ENCODE data around the gene S100A11. TPM values are rescaled to one million over a fixed set of nuclear protein-coding genes. Genes with fewer than 3 reads are reported as not detected.

Gene S100A11
- total RNA-seq, 3 donors from 2014 or later = 220 to 325 (median 275) TPM

DNA sequence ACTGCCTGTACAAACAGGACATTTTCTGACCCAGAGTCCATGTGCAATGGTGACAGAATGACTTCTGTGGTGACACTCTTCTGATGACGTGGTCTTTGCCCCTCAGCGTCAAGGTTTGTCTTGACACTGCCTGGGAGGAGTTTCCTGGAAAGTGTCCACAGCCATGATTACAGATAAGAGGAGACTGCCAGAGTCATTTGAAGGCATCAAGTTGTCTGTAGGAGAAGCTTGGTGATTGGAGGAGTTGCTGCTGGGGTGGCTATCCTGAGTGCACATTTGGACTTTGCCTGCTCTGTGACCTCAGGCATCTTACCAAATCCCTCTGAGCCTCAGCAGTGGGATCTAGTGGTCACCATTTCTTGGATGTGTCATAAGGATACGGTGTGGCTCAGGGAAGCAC is 34.3 kb upstream of the S100A11 start:
- Histone ChIP-seq H3K4me1 (no peaks in the 10 kb centered on the region), H3K9me3 (no peaks in the 10 kb centered on the region), H3K36me3 (no peaks in the 10 kb centered on the region), H3K27ac (no peak overlapping the region), H3K27me3 (peaks cover 0 to 8% of the 10 kb centered on the region in 2 donors), H3K4me3 (no peak overlapping the region)
- TF ChIP-seq, protein P1, sequence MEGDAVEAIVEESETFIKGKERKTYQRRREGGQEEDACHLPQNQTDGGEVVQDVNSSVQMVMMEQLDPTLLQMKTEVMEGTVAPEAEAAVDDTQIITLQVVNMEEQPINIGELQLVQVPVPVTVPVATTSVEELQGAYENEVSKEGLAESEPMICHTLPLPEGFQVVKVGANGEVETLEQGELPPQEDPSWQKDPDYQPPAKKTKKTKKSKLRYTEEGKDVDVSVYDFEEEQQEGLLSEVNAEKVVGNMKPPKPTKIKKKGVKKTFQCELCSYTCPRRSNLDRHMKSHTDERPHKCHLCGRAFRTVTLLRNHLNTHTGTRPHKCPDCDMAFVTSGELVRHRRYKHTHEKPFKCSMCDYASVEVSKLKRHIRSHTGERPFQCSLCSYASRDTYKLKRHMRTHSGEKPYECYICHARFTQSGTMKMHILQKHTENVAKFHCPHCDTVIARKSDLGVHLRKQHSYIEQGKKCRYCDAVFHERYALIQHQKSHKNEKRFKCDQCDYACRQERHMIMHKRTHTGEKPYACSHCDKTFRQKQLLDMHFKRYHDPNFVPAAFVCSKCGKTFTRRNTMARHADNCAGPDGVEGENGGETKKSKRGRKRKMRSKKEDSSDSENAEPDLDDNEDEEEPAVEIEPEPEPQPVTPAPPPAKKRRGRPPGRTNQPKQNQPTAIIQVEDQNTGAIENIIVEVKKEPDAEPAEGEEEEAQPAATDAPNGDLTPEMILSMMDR (IDR thresholded peaks at IDR 0.05) = no peak
- no peak for TF ChIP-seq POLR2A (IDR thresholded peaks at IDR 0.05)
- TF ChIP-seq POLR2AphosphoS5 (IDR thresholded peaks at IDR 0.05) = no peak
- intact Hi-C loops (cut with DNase I; ENCODE audit: low total_unique reads) = no loop called here
- DNase-seq (ENCODE audit: low spot score in 2 of 2) = no peak

DNA sequence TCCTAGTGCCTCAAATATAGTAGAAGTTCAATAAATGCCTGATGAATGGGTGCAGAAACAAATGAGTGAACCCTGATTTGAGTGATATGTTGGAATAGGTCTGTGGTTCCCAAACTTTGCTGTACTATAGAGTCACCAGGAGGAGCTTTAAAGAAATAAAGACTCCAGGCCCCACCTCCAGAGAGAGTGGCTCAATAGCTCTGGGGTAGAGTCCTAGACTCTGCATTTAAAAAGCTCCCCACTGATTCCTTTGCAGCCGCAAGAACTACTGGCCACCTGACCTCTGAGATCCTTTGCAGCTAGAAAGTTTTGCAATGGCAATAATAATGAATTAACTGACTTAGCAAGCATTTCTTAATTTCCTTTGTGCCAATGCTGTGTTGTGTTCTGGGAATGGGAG is 31.1 kb upstream of the S100A11 start:
- no peaks in the 10 kb centered on the region for H3K9me3 ChIP-seq
- H3K36me3 ChIP-seq = no peaks in the 10 kb centered on the region
- intact Hi-C loops (cut with DNase I; ENCODE audit: low total_unique reads) = no loop called here
- no peak for DNase-seq (ENCODE audit: low spot score in 2 of 2)
- TF ChIP-seq POLR2AphosphoS5 (IDR thresholded peaks at IDR 0.05) = no peak
- TF ChIP-seq, protein P1 (IDR thresholded peaks at IDR 0.05) = no peak
- H3K27me3 ChIP-seq = peaks cover 0 to 7% of the 10 kb centered on the region in 2 donors
- H3K27ac ChIP-seq = no peak overlapping the region
- no peak overlapping the region for H3K4me3 ChIP-seq
- H3K4me1 ChIP-seq = no peaks in the 10 kb centered on the region

DNA sequence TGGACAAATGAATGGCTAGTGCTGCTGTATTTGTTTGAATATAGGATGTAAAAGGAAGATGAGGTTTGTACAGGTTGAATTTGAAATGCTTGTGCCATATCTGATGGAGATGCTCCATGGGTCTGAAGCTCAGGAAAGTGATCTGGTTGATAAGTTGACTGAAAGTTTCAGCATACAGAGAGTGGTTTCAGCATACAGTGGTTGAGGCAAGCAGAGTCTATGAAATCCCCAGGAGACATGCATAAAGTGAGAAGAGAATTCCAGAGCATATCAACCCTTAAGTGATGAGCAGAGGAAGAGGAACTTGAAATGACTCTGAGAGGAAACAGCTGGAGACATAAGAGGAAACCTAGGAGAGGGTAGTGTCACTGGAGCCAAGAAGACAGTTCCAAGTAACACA is 30.3 kb upstream of the S100A11 start:
- no peak overlapping the region for H3K4me3 ChIP-seq
- no peak overlapping the region for H3K27ac ChIP-seq
- peaks cover 0 to 7% of the 10 kb centered on the region in 2 donors for H3K27me3 ChIP-seq
- no peak for DNase-seq (ENCODE audit: low spot score in 2 of 2)
- no peaks in the 10 kb centered on the region for H3K36me3 ChIP-seq
- no peaks in the 10 kb centered on the region for H3K4me1 ChIP-seq
- TF ChIP-seq POLR2A (IDR thresholded peaks at IDR 0.05) = no peak
- no peak for TF ChIP-seq POLR2AphosphoS5 (IDR thresholded peaks at IDR 0.05)
- TF ChIP-seq, protein P1 (IDR thresholded peaks at IDR 0.05) = no peak
- H3K9me3 ChIP-seq = no peaks in the 10 kb centered on the region
- intact Hi-C loops (cut with DNase I; ENCODE audit: low total_unique reads) = no loop called here

DNA sequence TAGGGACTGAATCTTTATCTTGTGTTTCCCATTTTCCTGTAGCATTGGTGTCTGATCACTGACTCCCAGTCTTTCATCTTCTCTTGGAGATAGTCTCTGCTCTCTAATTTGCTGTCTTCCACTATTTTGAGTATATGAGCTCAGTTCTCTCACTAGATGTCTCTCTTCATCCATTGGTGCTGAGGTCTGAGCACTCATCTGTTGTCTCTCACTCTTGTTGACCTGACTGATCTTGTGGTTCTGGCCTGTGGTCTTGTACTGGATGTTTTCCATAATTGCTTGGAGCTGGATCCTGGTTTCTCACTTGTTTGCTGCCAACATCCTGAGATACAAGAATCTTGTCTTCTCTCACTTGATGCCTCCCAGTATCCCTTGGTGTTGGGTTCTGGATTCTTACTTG is 25.1 kb upstream of the S100A11 start:
- Histone ChIP-seq H3K27me3 (peaks cover 0 to 10% of the 10 kb centered on the region in 2 donors), H3K9me3 (no peaks in the 10 kb centered on the region), H3K4me1 (no peaks in the 10 kb centered on the region), H3K27ac (no peak overlapping the region), H3K36me3 (no peaks in the 10 kb centered on the region), H3K4me3 (no peak overlapping the region)
- DNase-seq (ENCODE audit: low spot score in 2 of 2) = no peak
- intact Hi-C loops (cut with DNase I; ENCODE audit: low total_unique reads) = no loop called here
- TF ChIP-seq POLR2A (IDR thresholded peaks at IDR 0.05) = no peak
- TF ChIP-seq, protein P1 (IDR thresholded peaks at IDR 0.05) = no peak
- TF ChIP-seq POLR2AphosphoS5 (IDR thresholded peaks at IDR 0.05) = no peak

DNA sequence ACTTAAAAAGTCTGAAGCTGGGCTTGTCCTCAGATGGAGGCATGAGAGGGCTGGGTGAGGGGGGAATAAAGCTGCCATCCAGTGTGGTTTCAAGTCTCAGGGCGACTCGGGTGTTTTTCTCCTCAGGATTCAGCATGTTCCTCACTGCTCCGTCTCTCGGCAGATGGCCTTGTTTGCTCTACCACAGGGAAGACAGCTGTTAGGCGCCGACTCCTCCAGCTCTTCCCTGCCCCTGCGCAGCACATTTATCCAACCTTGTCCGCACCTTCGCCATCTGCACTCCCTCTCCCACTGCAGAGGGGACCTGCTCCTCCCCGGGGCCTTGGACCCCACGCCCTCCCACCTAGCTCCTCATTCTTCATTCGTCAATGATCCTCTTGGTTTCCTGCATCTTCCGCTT is 16.6 kb upstream of the S100A11 start:
- Histone ChIP-seq H3K27me3 (no peaks in the 10 kb centered on the region), H3K4me3 (no peak overlapping the region), H3K36me3 (no peaks in the 10 kb centered on the region), H3K27ac (no peak overlapping the region), H3K9me3 (no peaks in the 10 kb centered on the region), H3K4me1 (no peaks in the 10 kb centered on the region)
- no peak for DNase-seq (ENCODE audit: low spot score in 2 of 2)
- TF ChIP-seq POLR2A (IDR thresholded peaks at IDR 0.05) (no peak), POLR2AphosphoS5 (IDR thresholded peaks at IDR 0.05) (no peak)
- TF ChIP-seq, protein P1 (IDR thresholded peaks at IDR 0.05) = no peak
- intact Hi-C loops (cut with DNase I; ENCODE audit: low total_unique reads) = no loop called here

Measured in breast epithelium (tissue), 4 donors.